AG04449 (cell line): ENCODE results near the gene MMP7.

Experiments used
- CTCF ChIA-PET: fragments of 350-600 bp; formaldehyde crosslinking; extraction: SDS; loops from one replicate; lab custom pipeline; 2021; ENCODE audit warnings: antibody characterized with exemption; lab: Yijun Ruan, JAX
- POLR2A ChIA-PET: fragments of 400-600, 350-600 bp; formaldehyde crosslinking; extraction: SDS; loops from one replicate; lab custom pipeline; 2020; ENCODE audit warnings: antibody characterized with exemption, inconsistent platforms; lab: Yijun Ruan, JAX
- DNase-seq: peaks from one replicate; pipeline ENCODE4 v3.0.0-alpha.2; 2010; ENCODE audit warnings: low read depth, low spot score
- H3K4me3 ChIP-seq: 2 replicates; pipeline ENCODE4 v1.5.1; 2011; ENCODE audit warnings: low read depth, mild to moderate bottlenecking, control low read depth, low read length
- CTCF ChIP-seq: IDR thresholded peaks from one replicate; pipeline ENCODE4 v1.5.1; 2011; ENCODE audit warnings: mild to moderate bottlenecking, moderate library complexity, low read length, control low read depth, inconsistent platforms; ENCODE audit not compliant: insufficient read depth; ENCODE audit errors: missing control alignments

Gene MMP7

GRCh38 chr11:102489186-102490145, 41.1 kb downstream of the MMP7 start:
- H3K4me3 ChIP-seq, result no peak overlapping the region
- POLR2A ChIA-PET, result no interaction called here
- no peak for TF ChIP-seq CTCF
- no peak for DNase-seq
- CTCF ChIA-PET, result interaction anchor here (0.6 to 1.9 kb wide), 2 partner anchors 81 to 97 kb away, joined by 3 to 5 read pairs; no protein-coding TSS in a partner anchor

GRCh38 chr11:102488208-102488607, 42.3 kb downstream of the MMP7 start:
- TF ChIP-seq CTCF, result no peak
- no peak for DNase-seq
- POLR2A ChIA-PET, result no interaction called here
- H3K4me3 ChIP-seq, result no peak overlapping the region
- CTCF ChIA-PET, result interaction anchor here (1.6 to 1.9 kb wide), 2 partner anchors 96 to 97 kb away, joined by 5 to 7 read pairs; no protein-coding TSS in a partner anchor

GRCh38 chr11:102487214-102487613, 43.3 kb downstream of the MMP7 start:
- H3K4me3 ChIP-seq, result no peak overlapping the region
- ChIA-PET CTCF (interaction anchor here (0.6 to 1.9 kb wide), 6 partner anchors 9 to 123 kb away, joined by 3 to 7 read pairs (median 4); no protein-coding TSS in a partner anchor), POLR2A (no interaction called here)
- no peak for DNase-seq
- TF ChIP-seq CTCF, result no peak

GRCh38 chr11:102486584-102486983, 44.0 kb downstream of the MMP7 start:
- DNase-seq, result no peak
- TF ChIP-seq CTCF, result no peak
- ChIA-PET POLR2A (no interaction called here), CTCF (interaction anchor here (0.8 to 1.6 kb wide), 3 partner anchors 9 to 101 kb away, joined by 3 to 7 read pairs (median 4); no protein-coding TSS in a partner anchor)
- no peak overlapping the region for H3K4me3 ChIP-seq

DNA sequence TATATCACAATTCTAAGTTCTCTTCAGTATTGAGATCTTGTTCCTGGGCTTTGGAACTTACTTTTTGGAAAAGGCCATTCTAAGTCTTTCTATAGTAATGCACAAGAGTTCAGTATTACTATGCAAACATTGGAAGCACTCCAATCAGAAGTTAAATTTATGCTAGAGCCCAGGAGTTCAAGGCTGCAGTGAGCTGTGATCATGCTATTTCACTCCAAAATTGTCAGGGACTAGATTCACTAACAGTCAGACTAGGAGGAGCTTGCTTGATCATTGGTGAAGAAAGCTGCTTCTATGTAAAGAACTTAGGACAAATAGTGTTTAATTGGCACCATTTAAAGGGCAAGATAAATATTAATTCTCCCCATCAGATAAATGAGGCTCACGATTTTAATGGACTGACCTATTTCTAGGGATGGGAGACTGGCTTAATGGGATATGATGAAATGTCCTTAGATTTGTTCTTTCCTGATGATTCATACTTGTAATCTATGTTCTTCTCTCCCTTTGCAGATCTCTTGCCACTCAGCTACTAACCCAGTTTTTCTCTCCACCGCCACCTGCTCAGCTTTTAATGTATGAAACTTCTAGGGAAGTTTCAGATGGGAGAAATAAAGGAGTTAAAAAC, 45.3 kb downstream of the MMP7 start:
- TF ChIP-seq CTCF, result no peak
- DNase-seq, result no peak
- H3K4me3 ChIP-seq, result no peak overlapping the region
- ChIA-PET POLR2A (no interaction called here), CTCF (interaction anchor here (0.7 to 2.0 kb wide), 7 partner anchors 9 to 191 kb away, joined by 3 to 6 read pairs (median 4); no protein-coding TSS in a partner anchor)
